Nephron (organoid): ENCODE results near the gene FMO1.

ENCODE experiments used
- H3K27ac Mint-ChIP-seq, 3 experiments: 2 replicates each; pipeline ENCODE4 v1.8.0; 2020; ENCODE audit warnings: mixed read lengths in 3 of 3, mild to moderate bottlenecking in 2 of 3, moderate library complexity in 1 of 3
- H3K27me3 Mint-ChIP-seq: 2 replicates; pipeline ENCODE4 v1.8.0; 2021; ENCODE audit warnings: low read depth, mild to moderate bottlenecking, moderate library complexity, mixed read lengths
- H3K36me3 Mint-ChIP-seq: 2 replicates; pipeline ENCODE4 v1.8.0; 2020; ENCODE audit warnings: low read depth, mixed read lengths
- H3K4me1 Mint-ChIP-seq: 2 replicates; pipeline ENCODE4 v1.8.0; 2020; ENCODE audit warnings: mixed read lengths
- H3K4me3 Mint-ChIP-seq, 3 experiments: 2 replicates each; pipeline ENCODE4 v1.8.0; 2020; ENCODE audit warnings: mild to moderate bottlenecking in 3 of 3, mixed read lengths in 3 of 3, moderate library complexity in 2 of 3
- H3K9me3 Mint-ChIP-seq: 2 replicates; pipeline ENCODE4 v1.8.0; 2020; ENCODE audit warnings: mixed read lengths
- CTCF ChIP-seq, 3 experiments: fragments of 200-600 bp; sonication (generic); IDR thresholded peaks; one replicate each; pipeline ENCODE4 v1.5.0; 2021; ENCODE audit warnings: antibody characterized with exemption in 3 of 3; ENCODE audit not compliant: unreplicated experiment in 3 of 3

Gene FMO1

GRCh38 chr1:171311771-171312558, 63.7 kb downstream of the FMO1 start:
- Mint-ChIP-seq H3K4me3 (no peak overlapping the region), H3K4me1 (peaks cover 19% of the 10 kb centered on the region), H3K9me3 (no peaks in the 10 kb centered on the region), H3K27me3 (no peaks in the 10 kb centered on the region), H3K36me3 (no peaks in the 10 kb centered on the region), H3K27ac (peak overlapping the region; percentile 69 to 86 (median 71))
- no peak for TF ChIP-seq CTCF (IDR thresholded peaks at IDR 0.05; ENCODE audit: unreplicated experiment in 3 of 3)

- Mint-ChIP-seq H3K27ac (peak overlapping the region; percentile 82 to 95 (median 86)), H3K27me3 (no peaks in the 10 kb centered on the region), H3K4me1 (peaks cover 19% of the 10 kb centered on the region), H3K9me3 (no peaks in the 10 kb centered on the region), H3K4me3 (peak overlapping the region; percentile 75 to 83 (median 82)), H3K36me3 (no peaks in the 10 kb centered on the region)
- TF ChIP-seq CTCF (IDR thresholded peaks at IDR 0.05; ENCODE audit: unreplicated experiment in 3 of 3), result no peak
These were observed 65.1 kb downstream of the FMO1 start for GRCh38 chr1:171313319-171313834.

GRCh38 chr1:171313835-171314320, 65.6 kb downstream of the FMO1 start, which contains the start of gene FMO4:
TSS of gene FMO4 (plus strand) at chr1:171314183. CDS start at chr1:171319826, 5,643 bp downstream.
- Mint-ChIP-seq H3K36me3 (peaks cover 2% of the 10 kb centered on the region), H3K27ac (peak within 1 kb of the TSS; percentile 82 to 95 (median 86)), H3K4me1 (peaks cover 19% of the 10 kb centered on the region), H3K27me3 (no peaks in the 10 kb centered on the region), H3K4me3 (peak within 1 kb of the TSS; percentile 75 to 83 (median 82)), H3K9me3 (no peaks in the 10 kb centered on the region)
- TF ChIP-seq CTCF (IDR thresholded peaks at IDR 0.05; ENCODE audit: unreplicated experiment in 3 of 3), result peak; percentile 74 to 96 (median 88)

- H3K27me3 Mint-ChIP-seq, result peaks cover 3% of the 10 kb centered on the region
- no peak for TF ChIP-seq CTCF (IDR thresholded peaks at IDR 0.05; ENCODE audit: unreplicated experiment in 3 of 3)
- H3K4me3 Mint-ChIP-seq, result no peak overlapping the region
- no peak overlapping the region for H3K27ac Mint-ChIP-seq
- no peaks in the 10 kb centered on the region for H3K9me3 Mint-ChIP-seq
- no peaks in the 10 kb centered on the region for H3K4me1 Mint-ChIP-seq
- H3K36me3 Mint-ChIP-seq, result peaks cover 3% of the 10 kb centered on the region
These were observed 81.0 kb downstream of the FMO1 start for GRCh38 chr1:171329251-171329650.

- Mint-ChIP-seq H3K36me3 (peaks cover 3% of the 10 kb centered on the region), H3K4me3 (no peak overlapping the region), H3K27me3 (no peaks in the 10 kb centered on the region), H3K27ac (no peak overlapping the region), H3K4me1 (peaks cover 13% of the 10 kb centered on the region), H3K9me3 (no peaks in the 10 kb centered on the region)
- no peak for TF ChIP-seq CTCF (IDR thresholded peaks at IDR 0.05; ENCODE audit: unreplicated experiment in 3 of 3)
These were observed 85.8 kb downstream of the FMO1 start for GRCh38 chr1:171334024-171334640.
